Measurements from ENCODE around the gene MADD.

The MADD gene

DNA sequence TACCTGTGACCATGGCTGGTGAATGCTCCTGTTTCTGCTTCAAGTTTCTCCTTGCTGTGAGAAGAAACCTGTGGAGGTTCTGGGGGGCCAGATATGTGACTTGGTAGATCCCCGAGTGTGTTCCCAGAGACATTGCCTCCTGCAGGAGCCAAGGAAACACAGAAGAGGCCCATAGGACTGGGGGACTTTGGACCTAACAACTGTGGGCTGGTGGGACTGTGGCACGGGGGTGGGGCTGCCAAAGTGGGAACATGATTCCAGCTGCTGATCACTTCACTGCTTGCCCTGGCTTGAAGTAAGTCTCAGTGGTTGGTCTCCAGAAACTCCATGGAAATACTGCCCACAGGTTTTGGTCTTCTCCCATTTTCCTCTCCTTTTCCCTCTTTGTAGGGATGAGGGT, 16.3 kb upstream of the MADD start:
- DNase-seq: no peak

DNA sequence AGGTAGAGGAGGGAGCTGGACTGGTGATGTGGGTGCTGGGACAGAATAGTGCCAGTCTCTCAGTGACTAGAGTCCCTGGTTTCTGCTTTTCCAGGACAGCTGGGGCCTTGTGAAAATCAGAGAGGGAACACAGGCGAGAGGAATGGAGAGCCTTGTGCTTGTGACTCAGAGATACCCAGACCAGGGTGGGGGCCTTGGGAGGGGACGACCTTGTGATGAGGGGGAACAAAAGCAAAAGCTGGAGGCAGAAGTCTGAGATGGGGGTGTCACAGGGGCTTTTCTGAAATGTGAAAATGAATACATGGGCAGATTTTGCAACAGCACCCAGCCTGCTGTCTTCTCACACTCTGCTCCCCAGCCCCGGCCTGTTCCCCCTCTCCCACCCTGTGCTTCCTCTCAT, 15.5 kb upstream of the MADD start:
- DNase-seq: no peak

DNA sequence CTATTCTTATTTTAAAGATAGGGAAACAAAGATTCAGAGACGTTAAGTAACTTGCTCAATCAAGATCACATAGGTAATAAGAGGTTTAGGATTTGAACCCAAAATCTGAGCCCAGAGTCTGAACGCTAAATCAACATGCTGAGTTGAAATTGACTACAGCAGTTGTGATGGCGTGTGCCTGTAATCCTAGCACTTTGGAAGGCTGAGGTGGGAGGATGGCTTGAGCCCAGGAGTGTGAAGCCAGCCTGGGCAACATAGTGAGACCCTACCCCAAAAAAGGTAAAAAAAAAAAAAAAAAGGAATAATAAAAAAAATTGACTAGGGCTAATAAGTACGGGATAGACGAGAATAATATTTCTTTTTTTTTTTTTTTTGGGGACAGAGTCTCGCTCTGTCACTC, 13.6 kb upstream of the MADD start:
- no peak for DNase-seq

DNA sequence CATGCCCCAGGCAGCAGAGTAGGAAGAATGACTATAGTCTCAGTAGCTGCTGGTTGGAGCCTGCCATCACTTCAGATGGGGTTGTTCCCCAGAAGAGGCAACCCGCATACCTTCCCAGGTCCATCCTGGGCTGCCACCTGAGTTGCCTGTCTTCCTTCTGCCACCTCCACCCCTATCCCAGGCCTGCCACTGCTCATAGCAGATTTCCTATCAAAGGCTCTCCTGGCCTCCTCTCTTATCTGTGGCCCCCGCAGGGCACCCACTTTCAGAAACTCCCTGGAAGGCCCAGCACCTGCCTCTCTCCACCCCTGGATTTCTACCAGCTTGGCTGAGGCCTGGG, 12.8 kb upstream of the MADD start:
- DNase-seq: no peak

DNA sequence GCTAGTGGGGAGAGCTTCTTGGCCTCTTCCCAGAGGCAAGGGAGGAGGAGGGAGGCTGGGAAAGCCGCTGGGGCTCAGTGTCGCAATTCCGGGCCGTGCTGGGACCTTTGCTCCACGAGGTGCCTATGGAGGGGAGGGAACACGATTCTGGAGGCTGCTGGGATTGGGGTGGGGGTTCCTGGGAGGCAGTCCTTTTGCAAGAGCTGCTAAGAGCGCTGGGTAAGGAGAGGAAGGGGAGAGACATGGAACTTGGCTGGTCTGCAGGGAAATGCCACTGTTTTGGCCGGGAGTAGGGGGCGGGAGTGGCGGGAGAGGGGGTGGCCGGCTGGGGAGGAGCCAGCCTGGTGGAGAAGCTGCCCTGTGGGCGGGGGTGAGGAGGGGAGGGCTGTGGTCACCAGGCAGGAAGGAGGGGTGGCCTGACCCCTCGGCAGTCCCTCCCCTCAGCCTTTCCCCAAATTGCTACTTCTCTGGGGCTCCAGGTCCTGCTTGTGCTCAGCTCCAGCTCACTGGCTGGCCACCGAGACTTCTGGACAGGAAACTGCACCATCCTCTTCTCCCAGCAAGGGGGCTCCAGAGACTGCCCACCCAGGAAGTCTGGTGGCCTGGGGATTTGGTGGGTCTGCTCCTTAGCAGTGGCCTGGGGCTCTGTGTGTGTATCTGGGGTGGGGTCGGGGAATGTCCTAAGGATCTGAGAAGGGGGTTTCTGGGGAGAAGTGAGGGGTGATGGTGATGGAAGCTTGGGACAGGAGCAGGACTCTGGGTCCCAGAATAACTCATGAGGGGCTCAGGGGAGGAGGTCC, 12.2 kb upstream of the MADD start, which contains the start of gene NR1H3:
TSS of gene NR1H3 (plus strand) at position 480 of the 800 bp plus-strand sequence. CDS start 1,221 bp downstream, outside the sequence.
- no peak for DNase-seq

DNA sequence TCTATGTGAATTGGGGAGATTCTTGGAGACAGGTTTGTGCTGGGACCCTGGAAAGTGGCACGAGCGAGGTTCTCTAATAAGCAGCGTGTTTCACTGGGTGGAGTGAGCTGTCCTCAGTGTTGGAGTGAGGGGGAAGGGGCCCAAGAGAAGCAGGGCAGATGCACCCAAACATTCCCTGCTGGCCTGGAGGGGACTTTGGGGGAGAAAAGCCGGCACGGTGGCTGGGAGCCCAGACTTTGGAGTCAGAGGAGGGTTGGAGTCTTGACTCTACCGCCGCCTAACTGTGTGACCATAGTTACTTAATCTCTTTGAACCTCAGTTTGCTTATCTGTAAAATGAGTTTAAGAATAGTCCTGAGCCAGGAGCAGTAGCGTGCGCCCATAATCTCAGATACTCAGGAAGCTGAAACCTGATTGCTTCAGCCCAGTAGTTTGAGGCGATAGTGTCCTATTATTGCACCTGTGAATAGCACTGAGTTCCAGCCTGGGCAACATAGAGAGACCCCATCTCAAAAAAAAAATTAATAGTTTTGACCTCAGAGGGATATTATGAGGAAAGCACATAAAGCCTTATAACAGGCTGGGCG, 11.5 kb upstream of the MADD start:
- DNase-seq: no peak

DNA sequence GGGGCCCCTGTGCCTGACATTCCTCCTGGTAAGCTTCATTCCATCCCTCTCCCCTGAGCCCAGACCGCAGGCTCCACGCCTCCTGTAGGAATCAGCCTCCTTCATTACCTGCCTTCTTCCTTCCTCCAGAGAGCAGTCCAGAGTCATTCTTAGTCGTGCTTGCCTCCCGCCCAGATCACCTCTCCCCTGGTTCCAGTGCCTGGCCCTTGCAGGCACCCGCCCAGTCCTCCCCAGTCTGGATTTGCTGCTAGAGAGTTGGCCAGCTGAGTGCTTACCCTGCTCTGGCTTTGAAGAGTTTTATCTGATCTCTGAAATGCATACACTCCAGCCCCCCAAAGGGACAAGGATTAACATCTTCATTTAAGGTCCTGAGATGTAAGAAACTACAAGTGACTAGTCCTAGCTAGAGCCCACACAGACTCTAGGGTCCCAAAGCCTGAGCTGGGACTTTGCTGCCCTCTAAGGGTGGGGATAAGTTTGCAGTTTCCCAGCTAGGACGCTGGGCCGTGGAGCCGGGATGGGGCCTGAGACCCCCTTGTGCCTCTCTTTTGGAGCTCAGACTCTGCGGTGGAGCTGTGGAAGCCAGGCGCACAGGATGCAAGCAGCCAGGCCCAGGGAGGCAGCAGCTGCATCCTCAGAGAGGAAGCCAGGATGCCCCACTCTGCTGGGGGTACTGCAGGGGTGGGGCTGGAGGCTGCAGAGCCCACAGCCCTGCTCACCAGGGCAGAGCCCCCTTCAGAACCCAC, 10.5 kb upstream of the MADD start:
- peak; percentile 72 for DNase-seq

DNA sequence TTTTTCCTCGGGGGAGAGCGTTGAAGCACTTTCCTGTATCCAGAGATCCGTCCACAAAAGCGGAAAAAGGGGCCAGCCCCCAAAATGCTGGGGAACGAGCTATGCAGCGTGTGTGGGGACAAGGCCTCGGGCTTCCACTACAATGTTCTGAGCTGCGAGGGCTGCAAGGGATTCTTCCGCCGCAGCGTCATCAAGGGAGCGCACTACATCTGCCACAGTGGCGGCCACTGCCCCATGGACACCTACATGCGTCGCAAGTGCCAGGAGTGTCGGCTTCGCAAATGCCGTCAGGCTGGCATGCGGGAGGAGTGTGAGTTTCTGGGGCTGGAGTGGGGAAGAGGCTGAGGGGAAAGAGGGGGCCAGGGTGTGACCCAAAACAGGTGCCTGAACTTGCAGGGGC, 9.6 kb upstream of the MADD start:
- DNase-seq: no peak

DNA sequence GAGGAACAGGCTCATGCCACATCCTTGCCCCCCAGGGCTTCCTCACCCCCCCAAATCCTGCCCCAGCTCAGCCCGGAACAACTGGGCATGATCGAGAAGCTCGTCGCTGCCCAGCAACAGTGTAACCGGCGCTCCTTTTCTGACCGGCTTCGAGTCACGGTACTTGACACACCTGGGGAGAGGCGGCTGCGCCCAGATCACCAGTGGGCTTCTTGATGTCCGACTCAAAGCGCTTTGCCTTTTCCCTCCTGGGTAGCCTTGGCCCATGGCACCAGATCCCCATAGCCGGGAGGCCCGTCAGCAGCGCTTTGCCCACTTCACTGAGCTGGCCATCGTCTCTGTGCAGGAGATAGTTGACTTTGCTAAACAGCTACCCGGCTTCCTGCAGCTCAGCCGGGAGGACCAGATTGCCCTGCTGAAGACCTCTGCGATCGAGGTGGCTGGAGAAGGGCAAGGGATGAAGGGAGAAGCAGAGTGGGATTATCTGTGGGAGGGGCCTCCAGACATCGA, 8.6 kb upstream of the MADD start:
- no peak for DNase-seq

DNA sequence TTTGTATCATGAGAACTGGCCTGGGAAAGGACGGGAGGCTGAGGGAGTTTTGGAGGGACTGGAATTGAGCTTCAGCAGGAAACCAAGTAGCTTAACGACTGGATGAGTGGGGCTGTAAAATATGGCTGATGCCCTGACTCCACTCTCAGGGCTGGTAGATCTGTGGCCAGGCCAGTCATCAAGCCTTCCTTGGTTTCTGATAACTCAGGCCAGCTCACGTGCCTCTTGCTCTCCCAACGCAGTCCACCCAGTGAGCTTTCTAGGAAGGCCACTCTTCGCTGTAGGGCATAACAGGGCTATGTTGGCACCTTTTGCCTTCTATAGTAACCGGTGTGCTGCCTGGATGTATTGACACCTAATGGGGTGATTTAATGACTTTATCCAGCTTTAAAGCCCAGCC, 5.8 kb upstream of the MADD start:
- no peak for DNase-seq

DNA sequence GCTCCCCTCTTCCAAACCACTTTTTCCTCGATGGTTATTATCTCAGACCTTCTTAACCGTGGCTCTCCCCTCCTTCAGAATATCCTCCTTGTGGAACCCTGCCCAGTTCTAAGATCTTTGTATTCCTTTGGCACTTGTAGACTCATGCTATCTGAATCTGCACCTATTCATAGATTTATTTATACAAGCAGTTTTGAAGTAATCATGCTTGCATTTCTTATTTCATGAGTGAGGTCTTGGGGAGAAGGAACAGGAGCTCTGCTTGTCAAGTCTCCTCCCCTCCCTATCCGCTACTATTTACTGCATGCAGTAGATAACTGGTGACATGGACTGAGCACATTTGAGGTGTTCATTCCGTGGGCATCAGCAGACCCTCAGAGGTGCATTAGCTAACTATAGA, 5.4 kb upstream of the MADD start:
- no peak for DNase-seq

DNA sequence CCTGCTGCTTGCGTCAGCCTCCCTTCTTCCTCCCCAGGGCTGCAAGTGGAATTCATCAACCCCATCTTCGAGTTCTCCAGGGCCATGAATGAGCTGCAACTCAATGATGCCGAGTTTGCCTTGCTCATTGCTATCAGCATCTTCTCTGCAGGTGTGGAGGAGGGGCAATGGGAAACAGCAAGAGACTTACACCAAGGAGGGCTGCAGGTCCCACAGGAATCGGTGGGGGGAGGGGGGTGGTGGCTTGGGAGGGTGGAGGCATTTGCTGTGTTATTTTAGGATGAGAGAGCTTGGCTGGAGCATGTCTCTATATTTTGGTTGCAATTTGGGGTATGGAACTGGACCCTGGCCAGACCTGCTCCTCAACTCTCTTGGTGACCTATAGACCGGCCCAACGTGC, 2.1 kb upstream of the MADD start:
- DNase-seq: no peak

DNA sequence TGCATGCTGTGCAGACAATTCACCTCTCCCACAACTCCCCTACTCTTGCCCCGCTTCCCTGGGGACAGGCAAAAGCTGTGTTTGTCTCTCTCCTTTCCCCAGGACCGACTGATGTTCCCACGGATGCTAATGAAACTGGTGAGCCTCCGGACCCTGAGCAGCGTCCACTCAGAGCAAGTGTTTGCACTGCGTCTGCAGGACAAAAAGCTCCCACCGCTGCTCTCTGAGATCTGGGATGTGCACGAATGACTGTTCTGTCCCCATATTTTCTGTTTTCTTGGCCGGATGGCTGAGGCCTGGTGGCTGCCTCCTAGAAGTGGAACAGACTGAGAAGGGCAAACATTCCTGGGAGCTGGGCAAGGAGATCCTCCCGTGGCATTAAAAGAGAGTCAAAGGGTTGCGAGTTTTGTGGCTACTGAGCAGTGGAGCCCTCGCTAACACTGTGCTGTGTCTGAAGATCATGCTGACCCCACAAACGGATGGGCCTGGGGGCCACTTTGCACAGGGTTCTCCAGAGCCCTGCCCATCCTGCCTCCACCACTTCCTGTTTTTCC, 1.4 kb upstream of the MADD start:
- DNase-seq: no peak

DNA sequence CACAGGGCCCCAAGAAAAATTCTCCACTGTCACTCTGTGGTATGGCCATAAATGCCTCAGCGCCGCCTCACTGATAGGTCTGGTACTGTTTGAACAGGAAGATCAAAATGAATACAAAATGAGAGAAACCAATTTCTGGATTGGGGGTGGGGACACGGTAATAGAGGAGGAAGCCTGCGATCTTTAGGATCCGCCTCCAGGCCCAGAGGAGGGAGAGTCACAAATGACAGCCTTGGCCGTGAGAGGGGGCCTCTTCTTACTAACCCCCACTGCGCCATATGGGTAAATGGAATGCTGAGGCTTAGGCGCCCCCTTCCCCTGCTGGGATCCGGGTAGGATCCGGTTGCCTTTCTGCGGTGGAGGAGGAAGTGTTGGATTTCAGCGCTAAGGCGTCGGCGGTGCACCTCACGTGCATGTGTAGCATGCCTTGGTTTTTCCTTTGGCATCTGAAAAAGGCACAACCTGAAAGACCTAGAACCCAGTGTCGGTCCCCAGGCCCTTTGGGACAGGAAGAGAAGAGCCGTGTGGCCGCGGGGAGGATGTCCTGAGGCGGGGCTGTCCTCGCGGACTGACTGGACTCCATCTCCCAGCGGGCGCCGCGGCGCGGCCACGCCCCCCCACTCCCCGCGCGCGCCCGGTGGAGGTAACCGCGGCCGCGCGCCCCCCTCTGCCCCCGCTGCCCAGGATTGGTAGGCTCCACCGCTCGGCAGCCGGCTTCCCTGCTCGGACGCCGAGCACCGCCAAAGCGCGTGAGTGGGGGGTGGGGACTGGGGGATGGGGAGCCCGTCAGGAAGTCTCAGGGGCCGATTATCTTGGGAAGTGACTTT, 718 bp upstream of the MADD start:
- peak; percentile 91 for DNase-seq

DNA sequence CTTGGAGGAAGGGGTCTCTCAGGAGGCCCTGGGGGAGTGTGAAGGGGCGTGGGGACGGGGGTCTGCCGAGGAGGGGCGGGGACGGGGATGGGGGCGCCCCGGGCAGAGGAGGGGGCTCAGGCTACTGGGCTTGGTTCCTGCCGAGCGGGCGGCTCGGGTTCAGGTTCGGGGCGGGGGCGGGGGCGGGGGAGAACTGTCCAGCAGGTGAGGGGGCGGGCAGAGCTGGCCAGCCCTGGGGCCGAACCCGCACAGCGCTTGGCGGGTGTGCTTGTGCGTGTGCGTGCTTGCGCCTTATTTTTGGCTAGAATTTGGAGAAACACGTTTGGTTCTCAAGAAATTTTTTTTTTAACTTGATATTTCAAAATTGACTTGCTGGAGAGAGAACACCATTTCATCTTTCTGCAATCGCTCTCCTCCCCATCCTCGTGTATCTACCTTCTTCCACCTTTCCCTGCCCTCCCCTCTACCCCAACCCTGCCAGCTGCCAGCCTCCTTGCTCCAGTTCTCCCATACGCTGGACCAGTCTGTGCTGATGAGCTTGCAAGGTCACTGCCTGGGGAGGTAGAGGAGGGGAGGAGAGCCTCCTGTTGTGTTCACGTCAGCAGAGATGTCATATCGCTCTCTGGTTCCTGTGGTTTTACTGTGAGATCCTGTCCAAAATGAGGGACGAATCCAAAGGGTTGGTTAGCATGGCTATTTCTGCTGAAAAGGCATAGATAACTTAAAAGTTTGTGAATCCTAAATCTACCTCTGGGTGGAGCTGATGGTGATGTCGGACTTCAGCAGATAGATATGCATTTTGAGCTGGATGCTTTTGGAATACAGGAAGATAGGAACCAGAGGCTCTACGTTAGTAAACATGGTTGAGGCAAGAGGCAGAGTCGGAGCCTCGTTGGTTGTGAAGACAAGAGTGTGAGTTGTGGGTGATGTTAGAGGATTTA, 668 bp downstream of the MADD start:
- DNase-seq: peak; percentile 63

DNA sequence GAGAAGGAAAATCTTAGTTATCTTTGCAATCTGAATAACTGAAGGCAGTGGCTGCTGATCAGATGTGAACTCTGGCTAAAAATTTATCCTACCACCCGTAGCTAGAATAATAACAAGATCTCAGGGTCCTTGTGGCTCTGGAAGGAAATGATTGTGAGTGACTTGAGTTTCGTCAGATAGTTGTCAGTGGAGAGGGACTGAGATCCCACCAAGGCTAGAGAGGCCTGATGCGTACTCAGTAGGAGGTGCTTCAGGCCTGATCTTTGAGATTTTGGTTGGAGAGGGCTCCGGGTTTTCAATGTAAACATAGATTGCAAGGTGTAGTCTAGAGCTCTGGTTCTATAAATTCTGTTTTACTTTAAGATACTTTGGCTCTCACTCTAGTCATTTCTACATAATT, 1.4 kb downstream of the MADD start:
- DNase-seq: no peak

DNA sequence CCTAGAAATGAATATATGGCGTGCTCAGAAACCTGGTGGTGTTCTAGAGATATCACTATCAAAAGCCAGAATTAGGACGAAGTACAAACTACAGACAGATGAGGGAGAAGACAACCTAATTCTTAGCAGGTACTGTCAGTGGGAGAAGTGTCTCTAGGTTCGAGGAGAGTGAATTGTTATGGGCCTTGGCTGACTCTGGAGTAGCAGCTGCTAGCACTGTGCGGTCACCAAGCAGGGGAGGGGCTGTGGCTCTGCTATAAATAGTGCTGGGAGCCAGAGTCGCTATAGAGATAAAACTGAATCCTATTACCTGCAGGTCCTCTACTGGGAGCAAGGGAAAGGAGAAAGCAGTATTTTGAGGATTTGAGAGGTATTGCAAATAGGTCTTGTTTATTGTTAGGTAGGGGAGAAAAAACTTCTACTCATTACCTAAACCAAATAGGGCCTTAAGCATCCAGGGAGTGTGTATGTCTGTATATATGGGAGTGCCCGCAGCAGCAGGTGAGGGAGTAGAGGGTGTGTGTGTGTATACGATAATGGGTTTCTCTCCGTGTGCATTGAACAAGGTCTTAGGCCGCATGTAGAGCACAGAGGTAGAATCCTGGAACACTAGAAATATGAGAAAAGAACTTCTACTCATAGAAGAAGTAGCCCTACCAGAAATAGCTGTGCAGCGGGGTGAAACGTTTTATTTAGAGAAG, 2.2 kb downstream of the MADD start:
- no peak for DNase-seq

DNA sequence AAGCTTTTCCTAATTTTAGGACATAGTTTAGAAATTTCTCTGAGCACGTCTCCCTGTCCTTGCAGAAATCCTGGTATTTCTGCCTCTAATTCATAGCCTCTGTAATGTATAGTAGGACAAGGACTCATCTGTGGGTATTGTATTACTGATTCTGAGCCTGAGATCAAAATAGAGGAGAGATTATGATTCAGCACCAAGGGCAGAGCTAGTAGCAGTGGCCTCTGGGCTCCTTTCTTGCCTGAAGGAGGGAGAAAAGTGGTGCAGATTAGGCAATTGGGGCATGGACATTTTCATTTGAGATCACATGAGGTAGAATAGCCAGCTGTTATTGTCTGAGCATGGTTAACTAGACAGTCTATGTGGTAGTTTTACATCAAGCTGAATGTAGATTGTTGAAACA, 2.8 kb downstream of the MADD start:
- no peak for DNase-seq

DNA sequence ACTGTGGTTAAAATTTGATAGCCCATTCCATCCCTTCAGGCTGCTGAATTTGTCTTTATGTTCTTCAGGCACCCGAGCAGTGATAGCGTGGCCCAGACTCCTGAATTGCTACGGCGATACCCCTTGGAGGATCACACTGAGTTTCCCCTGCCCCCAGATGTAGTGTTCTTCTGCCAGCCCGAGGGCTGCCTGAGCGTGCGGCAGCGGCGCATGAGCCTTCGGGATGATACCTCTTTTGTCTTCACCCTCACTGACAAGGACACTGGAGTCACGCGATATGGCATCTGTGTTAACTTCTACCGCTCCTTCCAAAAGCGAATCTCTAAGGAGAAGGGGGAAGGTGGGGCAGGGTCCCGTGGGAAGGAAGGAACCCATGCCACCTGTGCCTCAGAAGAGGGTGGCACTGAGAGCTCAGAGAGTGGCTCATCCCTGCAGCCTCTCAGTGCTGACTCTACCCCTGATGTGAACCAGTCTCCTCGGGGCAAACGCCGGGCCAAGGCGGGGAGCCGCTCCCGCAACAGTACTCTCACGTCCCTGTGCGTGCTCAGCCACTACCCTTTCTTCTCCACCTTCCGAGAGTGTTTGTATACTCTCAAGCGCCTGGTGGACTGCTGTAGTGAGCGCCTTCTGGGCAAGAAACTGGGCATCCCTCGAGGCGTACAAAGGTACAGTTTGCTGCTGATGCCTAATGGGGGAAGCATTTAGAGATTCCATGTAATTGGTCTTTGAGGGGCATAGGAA, 4.7 kb downstream of the MADD start:
- no peak for DNase-seq

DNA sequence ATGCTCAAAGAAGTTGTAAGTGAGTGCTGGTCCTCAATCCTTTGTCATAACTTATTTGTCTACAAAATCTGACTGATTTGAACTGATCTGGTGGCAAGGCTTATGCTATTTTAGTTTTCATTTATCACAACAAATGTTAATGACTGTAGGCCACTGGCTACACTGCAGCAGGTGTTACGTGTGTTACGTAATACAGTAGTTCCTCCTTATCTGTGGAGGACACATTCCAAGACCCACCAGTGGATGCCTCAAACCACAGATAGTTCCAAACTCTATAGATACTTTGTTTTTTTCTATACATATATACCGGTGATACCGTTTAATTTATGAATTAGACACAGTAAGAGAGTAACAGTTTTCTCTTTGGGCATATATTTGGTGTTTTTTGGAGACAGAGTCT, 7.0 kb downstream of the MADD start:
- DNase-seq: no peak
